ENCODE measurements around the gene ZNF865.

- TF ChIP-seq, protein P1, sequence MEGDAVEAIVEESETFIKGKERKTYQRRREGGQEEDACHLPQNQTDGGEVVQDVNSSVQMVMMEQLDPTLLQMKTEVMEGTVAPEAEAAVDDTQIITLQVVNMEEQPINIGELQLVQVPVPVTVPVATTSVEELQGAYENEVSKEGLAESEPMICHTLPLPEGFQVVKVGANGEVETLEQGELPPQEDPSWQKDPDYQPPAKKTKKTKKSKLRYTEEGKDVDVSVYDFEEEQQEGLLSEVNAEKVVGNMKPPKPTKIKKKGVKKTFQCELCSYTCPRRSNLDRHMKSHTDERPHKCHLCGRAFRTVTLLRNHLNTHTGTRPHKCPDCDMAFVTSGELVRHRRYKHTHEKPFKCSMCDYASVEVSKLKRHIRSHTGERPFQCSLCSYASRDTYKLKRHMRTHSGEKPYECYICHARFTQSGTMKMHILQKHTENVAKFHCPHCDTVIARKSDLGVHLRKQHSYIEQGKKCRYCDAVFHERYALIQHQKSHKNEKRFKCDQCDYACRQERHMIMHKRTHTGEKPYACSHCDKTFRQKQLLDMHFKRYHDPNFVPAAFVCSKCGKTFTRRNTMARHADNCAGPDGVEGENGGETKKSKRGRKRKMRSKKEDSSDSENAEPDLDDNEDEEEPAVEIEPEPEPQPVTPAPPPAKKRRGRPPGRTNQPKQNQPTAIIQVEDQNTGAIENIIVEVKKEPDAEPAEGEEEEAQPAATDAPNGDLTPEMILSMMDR (IDR thresholded peaks at IDR 0.05) = no peak
- no peak for TF ChIP-seq EZH2 (IDR thresholded peaks at IDR 0.05)
Measured at GRCh38 chr19:55621205-55621672, 15.8 kb downstream of the ZNF865 start.

Data from neural progenitor cell (in vitro differentiated cells).